KG1 (cell line): ENCODE results near the gene KIF5C.

ENCODE experiments used
- DNase-seq: peaks from one replicate; lab custom pipeline; 2025; lab: John Stamatoyannopoulos, UW

The KIF5C gene

GRCh38 chr2:148992448-148992847 lies 117.4 kb downstream of the KIF5C start:
- no peak for DNase-seq

- no peak for DNase-seq
Observed at GRCh38 chr2:148993351-148993750, 118.3 kb downstream of the KIF5C start.

GRCh38 chr2:148994341-148994740 lies 119.3 kb downstream of the KIF5C start:
- no peak for DNase-seq

GRCh38 chr2:148996805-148997204 lies 121.8 kb downstream of the KIF5C start:
- no peak for DNase-seq

- DNase-seq, result no peak
Observed at GRCh38 chr2:148998165-148998830, 123.3 kb downstream of the KIF5C start.

GRCh38 chr2:148998831-148999200 lies 123.8 kb downstream of the KIF5C start:
- no peak for DNase-seq

GRCh38 chr2:148999451-148999921 lies 124.5 kb downstream of the KIF5C start:
- no peak for DNase-seq

- no peak for DNase-seq
Observed at GRCh38 chr2:149000158-149000938, 125.3 kb downstream of the KIF5C start.

GRCh38 chr2:149001496-149001895 lies 126.5 kb downstream of the KIF5C start:
- DNase-seq, result no peak

GRCh38 chr2:149002378-149002890 lies 127.4 kb downstream of the KIF5C start:
- DNase-seq, result no peak

- DNase-seq, result no peak
Observed at GRCh38 chr2:149002891-149003740, 128.1 kb downstream of the KIF5C start.

GRCh38 chr2:149004836-149005235 lies 129.8 kb downstream of the KIF5C start:
- DNase-seq, result no peak

GRCh38 chr2:149005471-149006077 lies 130.5 kb downstream of the KIF5C start:
- no peak for DNase-seq

- DNase-seq, result no peak
Observed at GRCh38 chr2:149006883-149007543, 132.0 kb downstream of the KIF5C start.

GRCh38 chr2:149008381-149008780 lies 133.4 kb downstream of the KIF5C start:
- DNase-seq, result no peak

- DNase-seq, result no peak
Observed at GRCh38 chr2:149009576-149010461, 134.8 kb downstream of the KIF5C start.

- DNase-seq, result no peak
Observed at GRCh38 chr2:149012545-149012944, 137.5 kb downstream of the KIF5C start.

GRCh38 chr2:149015501-149015900 lies 140.5 kb downstream of the KIF5C start:
- no peak for DNase-seq

GRCh38 chr2:149015926-149016563 lies 141.0 kb downstream of the KIF5C start:
- DNase-seq, result no peak
